Gastrocnemius medialis (tissue), 4 donors: ENCODE data around the gene RUSF1.

ENCODE experiments used
- POLR2A ChIP-seq, 2 donors: fragments of 450-650 bp; IDR thresholded peaks; one replicate each; pipeline ENCODE4 v1.6.1; 2017; ENCODE audit warnings: antibody characterized with exemption in 2 of 2, mild to moderate bottlenecking in 2 of 2, moderate library complexity in 2 of 2
- TF ChIP-seq, protein P1 (sequence below), 5 experiments: fragments of 450-650 bp in 3 of 5; fragments of 200-600 bp in 2 of 5; sonication (generic) in 2 of 5; IDR thresholded peaks in 4 of 5; conservative IDR thresholded peaks in 1 of 5; 1 replicate in 4 of 5; 2 replicates in 1 of 5; pipeline ENCODE4 v1.5.1; 2016 to 2019; ENCODE audit warnings: antibody characterized with exemption in 5 of 5, mild to moderate bottlenecking in 3 of 5, moderate library complexity in 3 of 5

DNA sequence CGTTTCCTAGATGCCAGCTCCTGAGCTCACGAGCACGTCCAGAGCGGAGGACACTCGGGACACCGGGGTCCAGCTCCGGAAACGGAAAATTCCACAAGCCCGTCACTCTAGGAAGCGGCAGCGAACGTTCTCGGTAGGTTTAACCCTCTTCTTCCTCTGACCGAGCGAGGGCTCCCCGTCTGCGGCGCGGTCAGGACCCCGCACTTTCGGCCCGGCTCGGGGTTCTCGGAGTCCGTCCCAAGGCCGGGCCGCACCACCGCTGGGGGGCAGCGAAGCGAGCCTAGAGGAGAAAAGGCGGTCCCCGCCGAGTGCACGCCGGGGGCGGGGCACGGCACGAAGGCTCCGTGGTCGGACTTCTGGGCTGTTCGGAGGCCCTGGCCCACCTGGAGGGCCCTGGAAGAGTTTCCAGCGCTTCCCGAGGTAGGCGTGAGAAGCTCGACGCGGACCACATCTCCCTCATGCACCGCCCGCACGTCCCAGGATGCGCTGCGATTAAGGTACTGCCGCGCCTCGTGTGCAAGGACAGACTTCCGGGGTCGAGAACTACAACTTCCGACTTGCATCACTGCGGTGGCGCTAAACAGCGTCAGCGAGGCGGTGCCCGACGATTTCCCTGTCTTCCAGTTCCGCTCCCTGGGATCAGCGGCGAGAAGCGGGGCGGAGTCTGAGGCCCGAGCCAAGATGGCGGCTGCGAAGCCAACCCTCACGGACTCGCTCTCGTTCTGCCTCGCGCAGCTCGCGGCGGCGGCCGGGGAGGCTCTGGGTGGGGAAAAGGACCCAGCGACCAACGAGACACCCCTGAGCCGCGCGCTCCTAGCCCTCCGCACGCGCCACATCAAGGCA lies 49.1 kb downstream of the RUSF1 start, which contains the start of gene ARMC5:
- TF ChIP-seq, protein P1, sequence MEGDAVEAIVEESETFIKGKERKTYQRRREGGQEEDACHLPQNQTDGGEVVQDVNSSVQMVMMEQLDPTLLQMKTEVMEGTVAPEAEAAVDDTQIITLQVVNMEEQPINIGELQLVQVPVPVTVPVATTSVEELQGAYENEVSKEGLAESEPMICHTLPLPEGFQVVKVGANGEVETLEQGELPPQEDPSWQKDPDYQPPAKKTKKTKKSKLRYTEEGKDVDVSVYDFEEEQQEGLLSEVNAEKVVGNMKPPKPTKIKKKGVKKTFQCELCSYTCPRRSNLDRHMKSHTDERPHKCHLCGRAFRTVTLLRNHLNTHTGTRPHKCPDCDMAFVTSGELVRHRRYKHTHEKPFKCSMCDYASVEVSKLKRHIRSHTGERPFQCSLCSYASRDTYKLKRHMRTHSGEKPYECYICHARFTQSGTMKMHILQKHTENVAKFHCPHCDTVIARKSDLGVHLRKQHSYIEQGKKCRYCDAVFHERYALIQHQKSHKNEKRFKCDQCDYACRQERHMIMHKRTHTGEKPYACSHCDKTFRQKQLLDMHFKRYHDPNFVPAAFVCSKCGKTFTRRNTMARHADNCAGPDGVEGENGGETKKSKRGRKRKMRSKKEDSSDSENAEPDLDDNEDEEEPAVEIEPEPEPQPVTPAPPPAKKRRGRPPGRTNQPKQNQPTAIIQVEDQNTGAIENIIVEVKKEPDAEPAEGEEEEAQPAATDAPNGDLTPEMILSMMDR (IDR thresholded peaks at IDR 0.05 in 4 of 5, conservative IDR thresholded peaks at IDR 0.05 in 1 of 5) = peak; percentile 33 to 80 (median 74)
- TF ChIP-seq POLR2A (IDR thresholded peaks at IDR 0.05) = peak; percentile 93 to 97
